ENCODE data around the gene PLD5.
"Not testable (repeated sequence)": the region's sequence is repeated elsewhere in the genome, so short reads cannot be mapped to it uniquely, and the experiment has no call there.

Gene PLD5

DNA sequence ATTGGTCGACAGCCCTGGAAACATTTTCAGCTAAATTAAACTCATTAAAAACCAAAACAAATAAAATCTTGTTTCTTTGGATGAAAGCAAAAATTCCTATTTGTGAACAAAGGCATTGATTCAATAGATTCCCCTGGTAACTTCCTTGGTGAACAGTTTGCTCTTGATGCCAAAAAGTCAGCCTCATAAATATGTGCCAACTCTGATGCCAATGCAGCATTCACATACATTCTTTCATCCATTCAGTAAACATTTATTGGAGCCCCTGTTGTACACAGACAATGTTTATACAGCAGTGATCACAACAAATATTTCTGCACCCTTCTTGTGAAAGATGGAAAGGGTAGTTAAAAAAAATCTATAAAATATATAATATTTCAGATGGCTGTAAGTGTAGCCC is 107.8 kb downstream of the PLD5 start:
- DNase-seq: no peak

DNA sequence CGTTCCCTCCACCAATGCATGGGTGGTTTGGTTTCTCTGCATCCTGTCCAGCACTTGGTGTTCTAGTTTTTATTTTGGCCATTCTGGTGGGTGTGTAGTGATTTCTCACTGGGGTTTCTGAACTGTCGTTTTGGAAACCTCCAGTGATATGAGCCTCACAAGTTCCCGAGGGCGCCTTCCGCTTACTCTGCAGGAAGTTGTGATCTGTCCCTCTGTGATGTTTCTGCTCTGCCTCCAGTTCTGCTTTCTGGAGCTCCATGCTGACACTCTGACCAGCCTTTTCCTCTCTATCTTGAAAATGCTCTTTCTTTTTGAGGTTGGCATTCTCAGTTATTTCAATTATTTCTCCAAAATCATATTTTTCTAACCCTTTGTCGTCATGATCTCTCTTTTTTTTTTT is 111.6 kb downstream of the PLD5 start:
- no peak for DNase-seq

DNA sequence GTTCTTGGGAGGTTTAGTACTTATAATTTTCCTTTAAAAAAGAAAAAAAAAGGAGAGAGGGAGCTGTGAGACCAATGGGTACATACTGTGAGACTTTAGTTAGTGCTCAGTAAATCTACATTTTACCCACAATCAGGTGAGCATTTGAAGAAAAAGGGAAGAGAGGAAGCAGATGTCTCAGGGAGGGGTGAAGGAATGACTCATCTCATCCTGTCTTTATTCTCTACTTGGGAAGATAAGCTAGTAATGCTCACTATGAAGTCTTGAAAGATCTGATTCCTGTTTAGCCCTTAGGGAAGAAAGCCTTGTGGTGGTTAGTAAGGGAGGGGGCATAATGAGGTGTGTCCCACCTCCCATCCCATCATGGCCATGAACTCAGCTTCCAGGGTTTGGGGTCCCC is 112.6 kb downstream of the PLD5 start:
- no peak for DNase-seq

DNA sequence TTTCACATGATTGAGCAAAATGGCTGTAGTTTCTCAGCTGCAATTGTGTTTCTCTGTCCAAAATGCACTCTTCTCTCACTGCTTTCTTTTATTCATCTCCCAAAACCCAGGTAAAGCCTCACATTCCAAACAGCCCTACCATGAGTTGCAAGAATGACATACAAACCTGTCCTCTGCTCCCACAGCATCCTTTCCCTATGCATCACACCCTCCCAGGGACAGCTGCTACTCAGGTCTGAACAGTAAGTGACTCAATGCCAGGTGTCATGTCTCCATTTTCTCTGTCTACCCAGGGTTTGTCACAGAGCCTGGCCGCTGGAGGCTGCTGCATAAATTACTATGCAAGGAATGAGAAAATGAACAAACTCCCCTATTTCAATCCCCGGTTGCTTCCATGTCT is 118.5 kb downstream of the PLD5 start:
- DNase-seq: no peak

DNA sequence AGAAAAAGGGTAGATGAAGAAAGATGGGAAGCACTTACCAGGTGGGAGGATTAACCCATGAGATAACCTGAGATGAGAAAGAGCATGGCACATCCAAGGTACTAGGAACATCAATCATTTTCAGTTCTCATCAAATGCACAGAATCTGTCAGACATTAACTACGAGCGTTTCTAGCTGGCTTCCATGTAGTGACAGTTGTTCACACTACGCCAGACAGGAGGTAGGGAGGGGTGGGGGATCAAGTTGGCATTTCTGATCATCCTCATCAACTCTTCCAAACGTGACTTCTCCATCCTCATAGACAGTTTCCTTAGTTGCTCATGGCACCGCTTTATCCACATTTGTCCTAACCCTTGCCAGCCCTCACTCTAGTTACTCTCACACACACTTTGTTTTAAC is 120.2 kb downstream of the PLD5 start:
- no peak for DNase-seq

DNA sequence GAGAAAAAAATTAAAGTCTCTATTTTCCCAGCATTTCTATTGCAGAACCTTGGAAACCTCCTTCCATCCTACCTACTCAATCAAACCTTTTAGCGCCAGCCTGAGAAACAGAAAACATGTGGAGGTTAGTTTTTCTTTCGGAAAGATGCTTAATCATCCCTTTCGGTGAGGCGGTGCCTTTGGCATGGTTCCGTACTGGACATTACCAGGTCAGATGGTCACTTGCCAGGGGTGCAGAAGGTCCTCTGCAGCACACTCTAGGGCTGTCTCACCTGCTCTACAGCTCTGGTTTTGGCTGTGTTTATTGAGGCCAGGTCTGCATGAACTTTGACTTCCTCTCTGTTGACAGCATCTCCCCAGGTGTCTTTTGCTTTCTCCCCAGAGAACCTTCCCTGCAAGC is 121.5 kb downstream of the PLD5 start:
- no peak for DNase-seq

DNA sequence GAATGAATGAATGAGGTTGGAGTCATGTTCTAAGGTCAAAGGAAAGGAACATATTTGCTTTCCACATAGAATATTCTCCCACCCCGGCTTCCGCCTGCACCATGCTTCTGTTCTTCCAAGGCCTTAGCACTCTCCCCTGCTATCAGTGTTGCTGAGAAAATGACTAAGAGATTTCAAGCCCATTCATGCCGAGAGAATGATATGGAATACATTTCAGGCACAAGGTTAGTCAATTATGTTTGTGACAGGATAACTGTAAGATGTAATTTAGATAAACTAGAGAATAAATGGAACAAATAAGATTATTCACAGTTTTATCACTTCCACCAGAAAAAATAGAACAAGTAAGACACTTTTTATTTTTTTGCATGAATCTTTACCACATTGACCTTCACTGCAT is 122.6 kb downstream of the PLD5 start:
- DNase-seq: no peak

DNA sequence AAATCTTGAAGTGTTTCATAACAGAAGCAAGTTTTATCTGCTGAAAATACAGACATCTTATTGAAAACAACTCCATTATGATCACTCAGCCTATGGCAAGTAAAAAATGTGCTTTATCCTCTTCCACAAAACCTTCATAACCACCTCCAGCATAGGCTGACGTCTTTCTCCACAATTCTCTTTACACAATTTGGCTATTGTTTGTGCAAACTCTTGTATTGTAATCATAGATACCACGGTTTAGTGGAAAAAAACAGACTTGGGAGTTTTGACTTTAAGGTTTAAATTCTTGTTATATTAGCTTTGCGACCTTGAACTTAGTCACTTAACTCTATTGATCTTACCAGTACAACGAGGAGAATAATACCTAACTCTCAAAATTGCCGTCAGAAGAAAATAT is 126.1 kb downstream of the PLD5 start:
- no peak for DNase-seq

DNA sequence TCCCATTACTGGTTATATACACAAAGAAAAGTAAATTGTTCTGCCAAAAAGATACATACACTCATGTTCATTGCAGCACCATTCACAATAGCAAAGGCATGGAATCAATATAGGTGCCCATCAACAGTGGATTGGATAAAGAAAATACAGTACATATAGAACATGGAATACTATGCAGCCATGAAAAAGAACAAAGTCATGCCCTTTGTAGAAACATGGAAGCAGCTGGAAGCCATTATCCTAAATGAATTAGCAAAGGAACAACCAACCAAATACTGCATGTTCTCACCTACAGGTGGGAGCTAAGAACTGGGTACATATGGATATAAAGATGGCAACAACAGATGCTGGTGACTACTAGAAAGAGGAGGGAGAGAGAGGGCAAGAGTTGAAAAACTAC is 132.6 kb downstream of the PLD5 start:
- no peak for DNase-seq

DNA sequence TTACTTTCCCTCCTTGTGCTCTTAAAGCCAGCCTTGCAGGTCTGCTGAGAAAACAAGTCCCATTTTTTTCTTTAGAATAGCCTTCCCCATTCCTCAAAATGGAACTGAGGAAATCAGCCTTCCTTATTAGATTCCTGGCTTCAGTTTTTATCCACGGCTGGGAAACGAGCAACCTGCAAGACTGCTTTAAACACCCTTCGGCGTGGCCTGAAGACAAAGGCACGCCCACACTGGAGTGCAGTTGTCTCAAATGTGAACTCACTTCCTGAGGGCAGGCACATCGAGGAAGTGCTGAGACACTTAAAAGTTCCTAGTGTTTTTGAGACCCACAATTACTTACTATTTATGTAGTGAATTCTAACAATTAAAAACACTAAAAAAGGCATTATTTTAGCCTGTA is 148.4 kb downstream of the PLD5 start:
- DNase-seq: not testable (repeated sequence)

DNA sequence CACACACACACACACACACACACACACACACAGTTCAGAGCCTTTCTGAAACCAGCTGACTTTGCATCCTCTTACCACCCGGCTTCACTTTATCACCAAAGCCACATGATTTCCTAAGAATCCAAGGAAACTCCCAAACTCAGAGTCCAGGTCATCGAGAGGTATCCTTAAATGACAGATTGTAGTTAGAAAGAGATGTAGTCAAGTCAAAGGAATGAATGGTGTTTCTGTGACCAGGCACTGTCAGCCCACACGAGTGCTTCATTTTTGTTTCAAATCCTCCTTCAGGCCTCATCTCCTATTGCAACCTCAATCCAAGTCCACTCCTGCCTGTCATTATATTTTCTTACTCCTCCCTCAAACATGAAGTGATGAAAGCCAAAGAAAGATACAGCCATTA is 174.1 kb downstream of the PLD5 start:
- DNase-seq: not testable (repeated sequence)

DNA sequence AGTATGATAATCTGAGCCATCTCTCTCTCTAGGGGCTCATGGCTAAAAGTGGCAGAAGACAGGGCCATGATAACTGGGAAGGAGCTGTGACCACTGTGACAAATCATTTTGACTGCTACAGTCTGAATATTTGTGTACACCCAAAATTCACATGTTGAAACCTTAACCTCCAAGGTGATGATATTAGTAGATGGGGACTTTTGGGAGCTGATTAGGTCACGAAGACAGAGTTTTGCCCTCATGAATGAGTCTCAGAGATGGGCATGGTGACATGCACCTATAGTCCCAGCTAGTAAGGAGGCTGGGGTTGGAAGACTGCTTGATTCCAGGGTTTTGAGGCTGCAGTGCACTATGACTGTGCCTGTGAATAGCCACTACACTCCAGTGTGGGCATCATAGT is 174.9 kb downstream of the PLD5 start:
- DNase-seq: no peak

DNA sequence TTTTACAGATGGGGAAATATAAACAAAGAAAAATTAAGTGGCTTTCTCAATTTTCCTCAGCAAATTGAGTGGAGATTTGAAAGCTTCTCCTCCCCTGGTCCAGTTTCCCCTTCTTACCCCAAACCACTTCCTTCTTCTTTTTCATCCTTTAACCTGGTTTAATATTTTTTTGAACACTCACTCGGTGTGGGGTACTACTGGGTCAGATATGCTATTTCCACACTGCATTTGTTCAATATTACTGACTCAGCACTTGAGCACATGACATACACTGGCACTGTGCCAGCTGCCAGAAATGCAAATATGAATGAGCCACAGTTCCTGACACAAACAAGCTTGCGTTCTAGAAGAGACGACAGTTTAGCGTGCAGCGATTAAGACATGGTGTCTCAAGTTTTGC is 193.6 kb downstream of the PLD5 start:
- not testable (repeated sequence) for DNase-seq

DNA sequence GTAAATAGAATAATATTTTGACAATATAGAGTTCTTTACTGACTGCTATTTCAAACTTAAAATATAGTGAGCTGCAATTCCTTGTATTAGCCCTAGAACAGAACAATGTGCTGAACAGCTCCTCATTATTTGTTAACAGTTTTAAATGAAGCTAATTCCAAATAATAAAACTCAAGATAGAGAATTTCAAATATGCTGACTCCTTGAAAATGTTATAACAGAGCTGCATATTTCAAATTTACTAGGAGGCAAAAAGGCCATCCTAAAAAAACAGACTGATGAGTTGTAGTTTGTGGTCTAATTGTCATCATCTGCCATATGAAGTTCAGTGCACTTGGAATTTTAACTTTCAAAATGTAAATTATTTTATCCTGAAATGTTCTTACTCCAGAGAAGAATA is 197.1 kb downstream of the PLD5 start:
- not testable (repeated sequence) for DNase-seq

DNA sequence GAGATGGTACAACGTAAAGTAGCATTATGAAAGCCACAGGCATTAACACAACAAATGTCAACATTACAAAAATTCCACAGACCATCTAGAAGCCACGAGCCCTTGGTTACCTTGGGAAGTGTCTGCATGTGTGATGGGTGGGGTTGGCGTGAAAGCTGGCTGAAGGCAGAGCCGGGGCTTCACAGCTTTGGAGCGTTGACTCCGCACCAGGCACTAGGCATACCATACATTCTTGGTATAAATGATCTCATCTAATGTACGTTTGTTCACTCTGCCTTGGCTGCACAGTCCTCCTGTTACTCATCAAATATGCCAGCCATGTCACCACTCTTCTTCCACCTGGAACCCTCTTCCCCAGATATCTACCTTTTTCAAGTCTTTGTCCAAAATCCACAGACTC is 202.5 kb downstream of the PLD5 start:
- DNase-seq: not testable (repeated sequence)

DNA sequence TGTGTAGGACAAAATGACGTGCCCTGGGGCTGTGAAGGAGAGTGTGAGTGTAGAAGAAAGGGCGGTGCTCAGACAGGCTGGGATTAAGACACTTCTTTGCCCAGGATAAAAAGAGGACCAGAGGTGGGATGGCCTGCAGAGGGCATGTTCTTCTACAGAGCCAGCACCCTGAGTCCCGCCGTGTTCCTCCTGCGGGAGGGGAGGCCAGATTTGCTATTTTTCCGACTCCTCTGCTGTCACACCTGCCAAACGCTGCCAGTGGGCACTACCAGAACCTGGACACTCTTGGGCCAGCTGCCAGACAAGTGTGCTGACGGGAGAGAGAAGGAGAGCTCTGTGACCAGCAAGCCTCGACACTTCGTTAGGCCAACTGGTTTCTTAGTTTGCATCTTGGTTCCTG is 206.4 kb downstream of the PLD5 start:
- no peak for DNase-seq

DNA sequence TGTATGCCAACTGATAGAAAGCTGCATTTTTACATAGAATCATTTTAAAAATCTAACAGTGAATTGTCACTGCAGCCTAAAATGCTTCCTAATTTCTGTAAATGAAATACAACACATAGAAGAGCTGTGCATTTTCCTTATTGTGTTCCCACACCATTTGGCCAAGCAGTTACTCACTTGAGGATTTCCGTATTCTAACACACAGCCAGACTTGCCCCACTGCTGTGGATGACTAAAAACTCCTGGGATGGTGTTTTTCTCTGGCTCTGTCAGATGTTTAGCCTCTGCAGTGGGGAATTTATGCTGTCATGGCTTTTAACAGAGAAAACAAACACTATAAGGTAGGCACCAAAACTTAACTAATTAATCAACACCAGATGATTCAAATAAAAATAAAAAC is 209.6 kb downstream of the PLD5 start:
- not testable (repeated sequence) for DNase-seq

DNA sequence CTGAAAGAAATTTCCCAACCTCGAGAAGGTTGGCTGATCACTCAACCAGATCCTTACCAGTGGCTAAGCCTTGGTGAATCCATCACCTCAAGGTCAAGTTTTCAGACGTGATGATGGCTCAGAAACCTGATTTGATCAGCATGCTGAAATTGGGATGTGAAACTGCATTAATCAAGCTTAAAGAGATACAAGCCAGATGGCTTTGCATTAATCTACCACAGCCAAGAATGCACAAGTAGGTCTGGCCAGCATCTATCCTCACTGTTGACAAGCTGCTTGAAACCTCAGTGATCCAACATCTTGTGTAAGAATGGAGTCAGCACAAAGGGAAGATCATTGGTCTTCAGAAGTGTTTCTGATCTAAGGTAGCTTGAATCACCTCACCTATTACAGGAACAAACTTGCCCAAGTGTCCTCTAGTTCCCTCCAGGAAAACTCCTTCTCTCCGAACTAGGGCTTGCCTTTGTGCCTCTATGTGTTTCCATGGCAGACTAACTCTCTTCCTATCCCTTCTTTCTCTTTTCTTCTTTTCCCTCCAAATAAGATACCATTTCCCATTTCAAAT is 210.3 kb downstream of the PLD5 start:
- DNase-seq: not testable (repeated sequence)

DNA sequence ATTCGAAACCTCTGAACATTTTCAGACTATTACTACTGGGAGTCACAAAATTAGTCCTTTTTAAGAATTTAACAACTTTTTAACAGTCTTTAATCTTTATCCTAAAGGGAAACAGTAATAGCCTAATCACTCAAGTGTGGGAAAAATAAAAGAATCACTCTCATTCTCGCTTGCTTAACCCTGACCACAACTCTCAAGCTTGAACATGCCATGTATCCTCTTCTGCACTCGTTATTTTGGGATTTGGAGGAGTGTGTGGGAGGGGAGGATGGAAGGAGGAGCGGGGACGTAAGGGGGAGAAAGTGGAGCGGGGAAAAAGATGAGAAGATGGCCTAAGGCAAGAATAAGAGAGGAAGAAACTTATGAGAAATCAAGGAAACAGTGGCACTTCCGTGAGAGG is 215.8 kb downstream of the PLD5 start:
- DNase-seq: not testable (repeated sequence)

DNA sequence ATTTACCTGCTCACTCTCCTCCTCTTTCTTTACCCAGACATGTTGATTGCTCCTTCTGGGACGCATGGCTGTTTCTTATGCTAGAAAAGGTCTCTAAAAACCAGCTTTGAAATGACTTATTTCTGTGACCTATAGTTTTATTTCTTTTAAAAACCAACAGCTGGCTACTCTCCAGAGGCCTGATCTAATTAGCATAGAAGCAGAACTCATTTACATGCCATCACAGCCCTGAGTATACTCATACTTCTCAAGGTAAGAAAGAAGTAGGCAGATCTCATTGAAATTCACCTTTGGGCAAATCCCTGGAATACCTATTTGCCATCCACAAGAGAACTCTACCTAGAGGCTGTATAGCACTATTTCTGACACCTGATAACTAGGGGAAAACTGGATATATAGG is 230.7 kb downstream of the PLD5 start:
- not testable (repeated sequence) for DNase-seq

DNA sequence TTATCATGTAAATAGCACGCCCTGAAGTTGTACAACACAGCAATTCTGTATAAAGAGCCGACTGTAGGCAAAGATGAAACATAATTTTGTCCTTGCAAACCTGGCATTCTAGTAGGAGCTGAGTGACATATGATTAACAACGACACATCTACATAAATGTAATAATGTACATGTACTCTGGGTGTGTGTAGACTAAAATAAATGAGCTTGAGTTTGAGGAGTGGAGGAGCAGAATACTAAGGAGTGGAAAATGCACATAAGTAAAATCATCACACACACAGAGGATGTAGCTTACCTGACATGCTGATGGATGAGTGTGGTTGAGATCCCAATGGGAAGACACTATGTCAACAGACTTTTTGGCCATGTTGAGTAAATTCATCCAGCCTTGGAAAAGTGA is 236.4 kb downstream of the PLD5 start:
- DNase-seq: not testable (repeated sequence)

DNA sequence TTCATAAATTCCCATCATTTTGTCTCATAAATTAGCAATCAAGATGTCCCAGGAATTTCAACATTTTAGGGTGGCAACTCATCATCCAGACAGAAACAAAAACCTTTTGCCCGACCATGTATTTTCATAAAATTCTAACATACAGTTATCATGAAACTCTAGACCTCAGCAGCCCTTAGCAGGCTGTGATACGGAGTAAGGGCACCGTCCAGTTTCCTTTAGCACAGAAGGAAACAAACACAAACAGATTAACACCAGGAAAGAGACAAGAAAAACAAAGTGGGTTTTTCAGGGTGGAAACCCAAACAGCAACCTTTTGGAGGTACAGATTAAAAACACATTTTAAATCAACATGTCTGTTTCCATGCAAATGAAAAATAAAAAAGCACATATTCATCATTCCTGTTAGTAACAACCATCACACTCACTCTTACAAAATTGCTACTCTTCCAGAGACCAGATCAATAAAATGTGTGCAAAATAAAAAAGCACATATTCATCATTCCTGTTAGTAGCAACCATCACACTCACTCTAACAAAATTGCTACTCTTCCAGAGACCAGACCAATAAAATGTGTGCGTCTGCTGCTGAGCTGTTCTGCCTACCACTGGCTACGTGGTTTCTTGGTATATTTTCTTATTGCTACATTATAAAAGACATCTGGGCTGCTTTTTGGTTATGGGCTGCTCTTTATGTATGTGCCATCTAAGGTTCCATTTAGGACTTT is 241.6 kb downstream of the PLD5 start:
- DNase-seq: not testable (repeated sequence)

DNA sequence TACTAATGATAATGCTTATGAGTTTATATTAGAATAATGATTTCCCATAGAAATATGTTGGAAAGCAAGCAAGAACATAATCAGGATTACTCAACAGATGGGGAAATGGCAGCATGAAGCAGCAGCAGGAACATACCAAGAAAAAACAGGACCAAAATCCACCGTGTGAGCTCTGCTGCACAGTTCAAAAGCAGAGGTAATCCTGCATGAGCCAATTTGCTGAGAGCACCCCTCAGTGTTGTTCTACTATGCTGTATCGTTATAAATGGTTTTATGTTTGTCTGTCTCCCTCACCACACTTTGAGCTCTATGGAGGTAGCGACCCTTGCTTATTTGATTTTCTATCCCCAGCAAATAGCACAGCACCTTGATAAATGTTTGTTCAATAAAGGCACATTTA is 246.1 kb downstream of the PLD5 start:
- DNase-seq: not testable (repeated sequence)

DNA sequence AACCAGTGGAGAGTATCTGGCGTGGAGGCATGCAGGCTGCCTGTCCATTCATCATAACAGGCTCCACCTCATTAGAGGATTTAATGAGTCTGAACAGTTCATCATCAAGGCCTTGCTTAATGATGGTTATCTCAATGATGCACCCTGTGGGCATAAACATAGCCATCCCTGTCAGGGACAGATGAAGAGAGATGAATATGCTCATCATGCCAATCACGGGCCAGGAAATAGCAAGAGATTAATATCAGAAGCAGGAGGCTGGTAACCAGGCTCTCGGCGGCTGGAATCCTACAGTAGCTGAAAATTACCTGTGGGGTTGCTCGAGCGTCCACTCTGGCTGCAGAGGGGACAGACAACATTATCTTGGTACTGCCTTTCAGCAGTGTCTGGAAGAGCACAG is 247.7 kb downstream of the PLD5 start:
- DNase-seq: not testable (repeated sequence)

DNA sequence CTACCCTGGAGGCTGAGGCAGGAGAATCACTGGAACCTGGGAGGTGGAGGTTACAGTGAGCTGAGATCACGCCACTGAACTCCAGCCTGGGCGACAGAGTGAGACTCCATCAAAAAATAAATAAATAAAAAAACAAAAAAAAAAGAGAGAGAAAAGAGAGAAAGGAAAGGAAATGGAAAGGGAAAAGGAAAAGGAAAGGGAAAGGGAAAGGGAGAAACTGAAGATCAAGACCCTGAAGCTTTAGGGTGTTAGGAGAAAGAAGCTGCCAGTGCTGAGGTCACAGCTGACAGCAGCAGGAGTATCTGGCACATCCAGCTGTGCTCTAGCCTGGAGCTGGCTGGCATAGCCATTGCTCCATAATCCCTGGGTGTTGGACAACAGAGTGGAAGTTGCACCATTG is 257.5 kb downstream of the PLD5 start:
- not testable (repeated sequence) for DNase-seq

Data from NCI-H2029 treated with DMSO at 0.1 percent for 48 hours (cell line).